Heart right ventricle (tissue), 16 donors: ENCODE measurements around the gene COL23A1. TPM values are rescaled to one million over a fixed set of nuclear protein-coding genes. Genes with fewer than 3 reads are reported as not detected.
A peak's percentile ranks its signal among the peaks of the same experiment; 100 is the strongest.

Experiments used
- ATAC-seq, 8 donors: fragments of 200-7000 bp; cut with Tn5 transposase; one replicate each; pipeline ENCODE4 v1.9.1; 2020; ENCODE audit warnings: mild to moderate bottlenecking in 8 of 8, moderate library complexity in 8 of 8, moderate number of reproducible peaks in 1 of 8
- DNase-seq, 2 donors: peaks; one replicate each; pipeline ENCODE4 v3.0.0-alpha.2; 2020
- H3K27ac ChIP-seq, 10 donors: fragments of 200-600 bp; sonication (generic) in 2 of 10; one replicate each; pipeline versions ENCODE4 v1.5.0 to v1.8.0; 2020 to 2022; ENCODE audit warnings: mild to moderate bottlenecking in 3 of 10
- H3K27me3 ChIP-seq, 7 donors: fragments of 200-600 bp; one replicate each; pipeline ENCODE4 v1.8.0; 2021 to 2022; ENCODE audit warnings: mild to moderate bottlenecking in 2 of 7
- H3K36me3 ChIP-seq, 9 donors: fragments of 200-600 bp; sonication (generic) in 1 of 9; one replicate each; pipeline versions ENCODE4 v1.5.0 to v1.8.0; 2020 to 2022; ENCODE audit warnings: mild to moderate bottlenecking in 2 of 9
- H3K4me1 ChIP-seq, 9 donors: fragments of 200-600 bp; sonication (generic) in 1 of 9; one replicate each; pipeline versions ENCODE4 v1.5.0 to v1.8.0; 2020 to 2022; ENCODE audit warnings: mild to moderate bottlenecking in 4 of 9
- H3K4me3 ChIP-seq, 10 donors: fragments of 200-600 bp; sonication (generic) in 2 of 10; one replicate each; pipeline versions ENCODE4 v1.5.0 to v1.8.0; 2020 to 2022; ENCODE audit warnings: mild to moderate bottlenecking in 7 of 10, moderate library complexity in 2 of 10
- H3K9me3 ChIP-seq, 11 donors: fragments of 200-600 bp in 10 of 11; sonication (generic) in 2 of 11; one replicate each; pipeline versions ENCODE4 v1.5.0 to v1.8.0; 2013 to 2022; ENCODE audit warnings: mild to moderate bottlenecking in 2 of 11, control low read depth in 1 of 11, moderate library complexity in 1 of 11
- CTCF ChIP-seq, 9 donors: fragments of 200-600 bp; sonication (generic) in 2 of 9; IDR thresholded peaks; one replicate each; pipeline versions ENCODE4 v1.5.0 to v1.8.0; 2021 to 2022; ENCODE audit warnings: antibody characterized with exemption in 9 of 9, mild to moderate bottlenecking in 5 of 9, moderate library complexity in 1 of 9
- WGBS, 2 donors: extraction: QIAGEN DNeasy Blood & Tissue Kit; methylation state at CpG; one replicate each; pipeline ENCODE4 v1.1.7; 2013; ENCODE audit warnings: inconsistent platforms in 1 of 2; 5-methylcytosine and 5-hydroxymethylcytosine counted together
- intact Hi-C, 10 donors: fragments of 100-400 bp; cut with DNase I; formaldehyde crosslinking; loops; one replicate each; pipeline versions ENCODE4 v1.11.1 to v1.14.2; 2022
- polyA plus RNA-seq, 2 donors: library from polyadenylated mRNA; stranded (reverse); fragments of 200-250 nt; gene quantifications; one replicate each; pipeline ENCODE4 v1.2.3, GENCODE V29; 2013
- total RNA-seq, 10 donors: library from RNA; stranded (reverse); fragmentation: NEBNext Ultra II Directional in 3 of 10; extraction: Animal tissue kit (Norgen Biotek cat#: 25700) in 3 of 10; gene quantifications; one replicate each; pipeline versions ENCODE4 v1.2.1 to v1.2.4, GENCODE V29; 2021 to 2023
- donor health status: Arrhythmogenic right ventricular cardiomyopathy.
- donor health status: ischemic (EF 13 %, LVEDD 7.1; RV severe dilation, severe dysfunction).
- donor health status: healthy with polysubstance abuse.
- donor health status: DM: no; HTN: yes; CAD: no.
- donor health status: DM: no; HTN: no; CAD: no.
- donor health status: ischemic (EF 25% LVEDD 6.9; RV normal size, moderate dysfunction).
- donor health status: ischemic (EF 25% LVEDD 5.7; RV mildly dilated, moderate dysfunction).
- donor health status: healthy.
- donor health status: DM: yes; HTN: yes; CAD: no.
- donor health status: Ischemic cardiomyopathy.
- donor health status: ischemic (EF 35%, LVEDD 5.7; RV mildly dilated, moderate dysfunction).
- donor health status: nonischemic (EF 11% LVEDD 7.7; RV severe dilation, severe dysfunction).
- donor health status: DM: yes; HTN: yes; CAD: no.
- donor health status: PGD.
- donor health status: ischemic (EF 29% LVEDD 5.4; RV normal size, mild dysfunction).
- donor health status: nonischemic (EF 23%, LVEDD 6.1; RV moderate dilation, normal function).

Gene COL23A1
- total and polyA plus RNA-seq, 12 donors = 8.9 to 29.0 (median 16.2) TPM

- DNase-seq (no peak), ATAC-seq (no peak)
- WGBS, 2 donors = 93 to 96% methylated on average over 6 of the region's 6 CpGs
- Histone ChIP-seq H3K9me3 (peaks cover 0 to 11% (median 0%) of the 10 kb centered on the region in 11 donors), H3K4me1 (peaks cover 0 to 25% (median 21%) of the 10 kb centered on the region in 9 donors), H3K27ac (no peak overlapping the region), H3K27me3 (no peaks in the 10 kb centered on the region), H3K36me3 (no peaks in the 10 kb centered on the region), H3K4me3 (no peak overlapping the region)
- intact Hi-C loops = no loop called here
- TF ChIP-seq CTCF (IDR thresholded peaks at IDR 0.05) = no peak
Measured at GRCh38 chr5:178470760-178471025, 119.5 kb downstream of the COL23A1 start.

GRCh38 chr5:178469975-178470759 lies 120.0 kb downstream of the COL23A1 start:
- intact Hi-C loops = loop anchor here in 3 of 10 donors (10.0 kb wide), 3 partner anchors 65 to 185 kb away; no protein-coding TSS in a partner anchor
- peaks cover 0 to 6% (median 0%) of the 10 kb centered on the region in 11 donors for H3K9me3 ChIP-seq
- no peak overlapping the region for H3K4me3 ChIP-seq
- no peak for DNase-seq
- no peaks in the 10 kb centered on the region for H3K36me3 ChIP-seq
- WGBS, 2 donors = 77 to 78% methylated on average over 18 of the region's 18 CpGs
- no peak for ATAC-seq
- no peaks in the 10 kb centered on the region for H3K27me3 ChIP-seq
- H3K27ac ChIP-seq = no peak overlapping the region
- H3K4me1 ChIP-seq = peaks cover 0 to 25% (median 21%) of the 10 kb centered on the region in 9 donors
- TF ChIP-seq CTCF (IDR thresholded peaks at IDR 0.05) = no peak

- TF ChIP-seq CTCF (IDR thresholded peaks at IDR 0.05) = no peak
- Histone ChIP-seq H3K9me3 (no peaks in the 10 kb centered on the region), H3K4me1 (peaks cover 0 to 25% (median 21%) of the 10 kb centered on the region in 9 donors), H3K36me3 (no peaks in the 10 kb centered on the region), H3K27ac (no peak overlapping the region), H3K4me3 (no peak overlapping the region), H3K27me3 (no peaks in the 10 kb centered on the region)
- intact Hi-C loops = loop anchor here in 3 of 10 donors (10.0 kb wide), 3 partner anchors 66 to 184 kb away; no protein-coding TSS in a partner anchor
- 79 to 80% methylated on average over 28 of the region's 28 CpGs for WGBS, 2 donors
- no peak for DNase-seq
- no peak for ATAC-seq
Measured at GRCh38 chr5:178469011-178469974, 120.9 kb downstream of the COL23A1 start.

GRCh38 chr5:178468196-178468685 lies 122.0 kb downstream of the COL23A1 start:
- DNase-seq = no peak
- Histone ChIP-seq H3K27ac (peak overlapping the region in 6 of 10 donors; percentile 13 to 65 (median 38)), H3K36me3 (no peaks in the 10 kb centered on the region), H3K4me3 (peak overlapping the region in 4 of 10 donors; percentile 9 to 33 (median 22)), H3K9me3 (no peaks in the 10 kb centered on the region), H3K27me3 (no peaks in the 10 kb centered on the region), H3K4me1 (peaks cover 0 to 25% (median 21%) of the 10 kb centered on the region in 9 donors)
- intact Hi-C loops = loop anchor here in 3 of 10 donors (10.0 kb wide), 3 partner anchors 67 to 183 kb away; no protein-coding TSS in a partner anchor
- 63 to 73% methylated on average over 18 of the region's 18 CpGs for WGBS, 2 donors
- ATAC-seq = peak in 4 of 8 donors; percentile 3 to 40 (median 17)
- no peak for TF ChIP-seq CTCF (IDR thresholded peaks at IDR 0.05)
